Right lung (tissue), 5 donors: Measurements from ENCODE around the gene GTF2IRD1. TPM values are rescaled to one million over a fixed set of nuclear protein-coding genes. Genes with fewer than 3 reads are reported as not detected.

Experiments
- DNase-seq, 2 donors: peaks; one replicate each; pipeline ENCODE4 v3.0.0-alpha.2; 2013
- polyA plus RNA-seq, 5 donors: library from polyadenylated mRNA; unstranded; fragments of 120-200 nt; gene quantifications; one replicate each; pipeline versions ENCODE4 v1.2.1 to v1.2.3, GENCODE V29; 2013; ENCODE audit warnings: inconsistent platforms in 1 of 5, low replicate concordance in 1 of 5; ENCODE audit not compliant: insufficient read length in 5 of 5, insufficient read depth in 1 of 5

Gene GTF2IRD1
- polyA plus RNA-seq, 5 donors, result 28.0 to 35.6 (median 33.1) TPM

DNA sequence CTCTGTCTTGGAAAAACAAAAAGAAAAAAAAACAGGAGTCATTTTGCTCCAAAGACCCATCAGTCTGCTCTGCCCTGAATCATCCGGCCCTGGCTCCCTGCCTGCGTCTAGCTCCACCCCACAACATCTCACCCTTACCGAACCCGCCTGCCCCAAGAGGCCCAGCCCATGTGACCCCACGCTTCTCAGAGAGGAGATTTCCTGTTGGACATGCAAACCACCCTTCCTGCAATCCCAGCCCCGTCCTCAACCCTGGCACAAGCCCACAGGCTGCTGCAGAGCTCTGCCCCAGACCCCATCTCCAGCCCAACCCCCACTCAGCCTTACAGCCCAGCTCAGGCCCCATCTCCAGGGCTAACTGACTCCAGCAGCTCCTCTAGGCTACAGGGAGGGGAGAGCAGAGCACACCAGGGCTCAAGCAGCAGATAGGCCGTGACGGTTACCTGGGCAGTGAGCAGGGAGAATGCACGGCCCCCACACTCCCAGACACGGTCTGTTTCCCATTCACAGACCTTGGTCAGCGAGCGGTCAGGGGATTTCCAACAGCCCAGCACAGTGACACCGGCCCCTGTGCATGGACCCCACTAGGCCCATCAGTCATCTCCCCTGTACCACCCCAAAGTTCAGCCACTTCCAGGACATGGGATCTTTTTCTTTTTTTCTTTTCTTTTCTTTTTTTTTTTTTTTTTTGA lies 133.9 kb downstream of the GTF2IRD1 start:
- DNase-seq, result peak; percentile 81 to 88

- DNase-seq, result no peak
Observed at GRCh38 chr7:74590813-74591212, 137.1 kb downstream of the GTF2IRD1 start.

DNA sequence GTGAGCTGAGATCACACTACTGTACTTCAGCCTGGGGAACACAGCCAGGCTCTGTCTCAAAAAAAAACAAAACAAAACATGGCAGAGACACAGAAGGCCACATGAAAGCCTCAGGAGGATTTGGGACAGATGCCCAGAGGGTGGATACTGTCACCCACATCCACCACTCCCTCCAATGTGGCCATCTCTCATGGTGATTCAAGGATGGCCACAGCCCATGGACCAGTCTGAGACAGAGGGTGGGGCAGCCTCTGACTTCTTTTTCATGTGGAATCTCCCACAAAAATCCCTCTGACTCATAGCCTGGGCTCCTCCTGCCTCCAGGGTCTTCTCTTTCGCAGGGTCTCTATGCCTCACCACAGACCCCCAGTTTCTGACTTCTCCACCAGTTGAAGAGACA lies 144.9 kb downstream of the GTF2IRD1 start:
- no peak for DNase-seq

GRCh38 chr7:74599244-74599643 lies 145.5 kb downstream of the GTF2IRD1 start:
- no peak for DNase-seq

DNA sequence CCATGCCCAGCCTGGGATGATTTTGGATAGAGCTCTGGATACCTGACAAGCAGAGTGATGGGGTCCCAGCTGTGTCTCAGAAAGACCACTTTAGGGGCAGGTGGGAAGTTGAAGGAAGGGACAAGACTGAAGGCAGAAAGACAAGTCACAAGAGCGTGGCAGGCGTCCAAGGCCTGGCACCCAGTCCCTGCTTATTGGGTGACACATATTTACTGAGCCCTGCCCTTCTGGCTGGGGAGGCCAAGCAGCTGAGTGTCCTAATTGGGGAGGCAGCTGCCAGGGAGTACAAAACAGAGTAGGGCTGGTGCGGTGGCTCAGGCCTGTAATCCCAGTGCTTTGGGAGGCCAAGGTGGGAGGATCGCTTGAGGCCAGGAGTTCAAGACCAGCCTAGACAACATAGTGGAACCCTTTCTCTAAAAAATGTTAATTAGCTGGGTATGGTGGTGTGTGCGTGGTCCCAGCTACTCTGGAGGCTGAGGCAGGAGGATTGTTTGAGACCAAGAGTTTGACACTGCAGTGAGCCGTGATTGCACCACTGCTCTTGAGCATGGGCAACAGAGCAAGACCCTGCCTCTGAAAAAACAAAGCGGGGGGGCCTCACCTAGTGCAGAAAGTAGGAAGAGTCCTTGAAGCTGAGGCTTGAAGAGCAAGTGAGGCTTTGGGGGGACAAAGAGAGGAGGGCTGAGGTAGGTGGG lies 150.8 kb downstream of the GTF2IRD1 start:
- DNase-seq, result no peak

- peak in 1 of 2 donors; percentile 15 for DNase-seq
Observed at GRCh38 chr7:74606101-74606908, 152.6 kb downstream of the GTF2IRD1 start.

- no peak for DNase-seq
Observed at GRCh38 chr7:74606909-74607510, 153.3 kb downstream of the GTF2IRD1 start.

DNA sequence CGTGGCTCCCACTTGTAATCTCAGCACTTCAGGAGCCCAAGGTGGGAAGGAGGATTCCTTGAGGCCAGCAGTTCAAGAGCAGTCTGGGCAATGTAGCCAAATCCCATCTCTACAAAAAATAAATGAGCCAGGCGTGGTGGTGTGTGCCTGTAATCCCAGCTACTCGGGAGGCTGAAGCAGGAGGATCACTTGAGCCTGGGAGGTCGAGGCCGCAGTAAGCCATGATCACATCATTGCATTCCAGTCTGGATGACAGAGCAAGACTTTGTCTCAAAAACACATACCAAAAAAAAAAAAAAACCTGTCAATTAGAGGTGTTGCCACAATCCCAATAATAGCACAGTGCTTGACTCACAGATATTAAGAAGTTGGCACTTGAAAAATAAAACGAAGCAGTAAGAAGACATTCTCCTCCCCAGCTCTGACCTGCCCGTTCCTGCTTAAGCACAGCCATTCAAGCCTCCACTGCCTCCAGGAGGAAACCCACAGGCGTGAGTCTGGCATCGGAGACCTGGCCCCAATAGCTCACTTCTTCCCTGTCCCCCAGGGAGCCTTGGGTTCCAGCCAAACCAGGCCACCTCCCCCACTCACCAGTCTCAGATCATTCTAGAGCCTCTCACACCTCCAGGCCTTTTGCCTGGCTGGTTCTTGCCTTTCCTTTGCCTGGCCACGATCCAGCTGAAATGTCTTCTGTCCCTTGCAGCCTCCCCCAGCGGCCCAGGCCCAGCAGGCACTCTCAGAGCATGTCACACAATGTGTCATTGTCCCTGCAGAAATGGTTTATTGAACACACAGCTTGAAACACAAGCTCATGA lies 158.5 kb downstream of the GTF2IRD1 start:
- peak in 1 of 2 donors; percentile 10 for DNase-seq

DNA sequence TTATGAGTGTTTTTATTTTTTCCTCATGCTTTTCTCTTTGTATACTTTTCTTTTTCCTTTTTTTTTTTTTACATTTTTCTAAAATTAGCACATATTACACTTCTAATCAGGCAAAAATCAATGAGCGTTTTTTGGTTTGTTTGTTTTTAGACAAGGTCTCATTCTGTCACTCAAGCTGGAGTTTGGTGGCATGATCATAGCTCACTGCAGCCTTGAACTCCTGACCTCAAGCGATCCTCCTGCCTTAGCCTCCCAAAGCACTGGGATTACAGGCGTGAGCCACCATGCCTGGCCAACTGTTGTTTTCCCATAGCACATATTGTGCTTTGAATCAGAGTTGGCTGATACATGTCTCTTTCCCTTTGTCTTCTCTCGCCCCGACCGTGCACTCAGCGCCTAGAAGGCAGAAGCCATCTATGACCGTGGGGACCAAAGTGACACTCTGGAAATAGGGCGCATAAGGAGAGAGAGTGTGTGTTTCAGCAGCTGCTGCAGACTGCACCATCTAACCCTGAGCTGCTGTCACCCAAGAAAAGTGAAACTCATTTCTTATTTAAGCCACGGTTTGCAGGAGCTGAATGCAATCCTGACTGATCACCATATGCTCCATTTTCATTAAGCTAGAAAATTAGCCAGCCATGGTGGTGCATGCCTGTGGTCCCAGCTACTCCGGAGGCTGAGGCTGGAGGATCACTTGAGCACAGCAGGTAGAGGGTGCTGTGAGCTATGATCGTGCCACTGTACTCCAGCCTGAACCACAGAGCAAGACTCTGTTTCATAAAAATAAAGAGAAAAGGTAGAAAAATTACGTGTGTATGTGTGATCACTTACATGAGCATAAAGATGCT lies 162.5 kb downstream of the GTF2IRD1 start:
- DNase-seq, result no peak

- DNase-seq, result no peak
Observed at GRCh38 chr7:74617180-74617744, 163.6 kb downstream of the GTF2IRD1 start.

DNA sequence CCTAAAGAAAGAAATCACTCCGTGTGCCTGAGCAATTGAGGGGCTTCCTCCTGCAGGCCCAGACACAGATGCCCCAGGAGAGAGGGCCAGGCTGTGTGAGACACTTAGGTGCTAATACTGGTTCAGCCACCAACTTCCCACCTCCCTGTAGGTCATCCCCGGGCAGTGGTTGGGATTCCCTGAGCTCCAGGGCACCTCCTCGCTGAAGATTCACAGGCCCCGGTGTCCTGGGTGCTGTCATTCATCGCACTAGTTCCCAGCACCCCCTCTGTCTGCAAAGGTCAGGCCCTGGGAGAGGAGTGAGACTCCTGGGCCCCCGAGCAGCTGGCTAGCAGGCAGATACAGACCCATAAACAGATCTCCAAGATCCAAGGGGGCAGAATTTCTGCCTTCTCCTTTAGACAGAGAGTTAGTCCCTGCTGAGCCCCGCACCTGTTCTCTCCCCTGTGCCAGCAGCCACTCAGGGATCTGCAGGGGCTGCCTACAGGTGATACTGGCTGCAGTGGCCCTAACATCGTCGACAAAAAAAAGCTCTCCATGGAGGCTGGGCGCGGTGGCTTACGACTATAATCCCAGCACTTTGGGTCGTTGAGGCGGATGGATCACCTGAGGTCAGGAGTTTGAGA lies 165.6 kb downstream of the GTF2IRD1 start:
- DNase-seq, result no peak

- DNase-seq, result no peak
Observed at GRCh38 chr7:74622228-74622749, 168.6 kb downstream of the GTF2IRD1 start.

- DNase-seq, result no peak
Observed at GRCh38 chr7:74623135-74623534, 169.4 kb downstream of the GTF2IRD1 start.

DNA sequence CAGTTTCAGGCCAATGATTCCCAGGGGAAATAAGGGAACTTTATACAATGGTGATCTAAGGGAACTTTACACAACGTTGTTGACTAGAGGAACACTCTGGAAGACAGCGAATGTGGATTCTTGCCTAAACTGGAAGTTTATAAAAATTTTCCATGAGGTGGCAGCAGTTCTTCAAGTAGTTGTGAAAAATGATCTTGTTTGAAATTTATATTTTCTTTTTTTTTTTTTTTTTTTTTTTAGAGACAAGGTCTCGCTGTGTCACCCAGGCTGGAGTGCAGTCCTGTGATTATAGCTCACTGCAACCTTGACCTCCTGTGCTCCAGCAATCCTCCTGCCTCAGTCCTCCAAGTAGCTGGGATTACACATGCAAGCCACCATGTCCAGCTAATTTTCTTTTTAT lies 171.7 kb downstream of the GTF2IRD1 start:
- DNase-seq, result peak in 1 of 2 donors; percentile 61

DNA sequence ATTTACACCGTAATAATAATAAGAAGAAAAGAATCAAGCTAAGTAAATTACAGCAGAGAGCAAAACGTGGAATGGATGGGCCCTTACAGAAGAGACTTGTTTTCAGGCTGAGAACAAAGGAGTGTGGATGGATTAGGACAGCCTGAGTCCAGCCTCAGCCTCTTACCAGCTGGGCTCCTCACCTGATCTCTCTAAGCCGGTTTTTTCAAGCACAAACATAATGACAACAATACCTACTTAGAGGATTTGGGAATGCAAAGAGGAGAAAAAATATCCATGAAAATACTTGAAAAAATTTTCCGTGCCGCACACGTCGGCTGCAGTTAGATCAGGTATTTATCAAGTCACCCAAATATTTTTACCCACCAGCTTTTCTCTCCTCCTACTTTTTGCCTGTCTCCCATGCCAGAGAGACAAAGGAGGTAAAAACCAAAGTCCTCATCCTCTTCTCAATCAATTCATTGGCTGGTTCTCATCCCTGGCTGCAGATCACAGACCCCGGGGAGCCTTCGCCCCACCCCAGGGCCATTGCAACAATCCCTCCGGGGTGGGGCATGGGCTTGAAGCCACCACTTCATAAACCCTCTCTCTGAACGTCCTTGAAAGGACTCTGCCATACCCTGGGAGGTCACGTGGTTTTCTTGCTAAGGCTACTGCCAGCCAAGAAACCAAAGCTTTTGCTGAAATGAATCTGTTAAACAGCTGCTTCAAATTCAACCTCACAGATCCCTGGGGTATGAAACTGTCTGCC lies 174.1 kb downstream of the GTF2IRD1 start:
- peak; percentile 48 to 58 for DNase-seq

GRCh38 chr7:74632505-74632904 lies 178.8 kb downstream of the GTF2IRD1 start:
- DNase-seq, result no peak

DNA sequence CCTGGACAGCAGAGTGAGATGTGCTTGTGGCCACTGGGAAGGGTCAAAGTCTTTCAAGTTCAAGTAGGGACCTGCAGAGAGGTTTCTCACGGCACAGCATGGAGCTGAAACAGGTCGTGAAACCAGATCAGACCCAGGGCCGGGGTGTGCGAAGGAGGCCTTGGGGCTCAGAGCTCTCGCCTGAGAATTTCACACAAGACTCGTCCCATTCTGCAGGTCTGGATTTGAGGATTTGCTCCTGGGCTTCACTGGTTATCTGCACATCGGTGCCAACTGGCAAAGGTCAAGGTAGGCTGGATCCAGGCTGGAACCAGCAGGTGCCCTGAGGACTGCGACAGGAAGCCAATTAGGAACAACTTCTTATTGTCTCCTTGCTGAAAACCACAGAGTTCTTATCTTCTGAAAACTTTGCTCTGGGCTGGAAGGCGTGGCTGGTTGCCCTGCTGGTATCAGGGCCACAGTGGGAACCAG lies 179.8 kb downstream of the GTF2IRD1 start:
- DNase-seq, result no peak

DNA sequence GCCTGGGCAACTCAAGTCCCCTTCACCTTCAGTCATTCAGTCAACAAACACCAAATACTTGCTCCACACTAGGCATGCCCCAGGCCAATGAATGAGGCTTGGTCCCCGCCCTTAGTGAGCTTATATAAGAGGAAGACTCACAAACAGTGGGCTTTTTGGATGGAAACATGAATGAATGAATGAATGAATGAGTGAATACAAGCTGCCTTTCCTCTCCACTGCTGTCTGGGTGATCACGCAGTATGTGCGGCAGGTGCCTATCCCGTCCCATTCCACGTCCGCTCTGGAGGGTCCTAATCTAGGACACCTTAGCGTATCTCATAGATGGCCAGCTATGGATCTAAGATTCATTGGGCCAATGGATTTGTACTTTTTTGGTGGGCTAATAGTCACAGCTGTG lies 184.0 kb downstream of the GTF2IRD1 start:
- no peak for DNase-seq
